ENCODE measurements around the gene P2RX6.
"Not testable (repeated sequence)": the region's sequence is repeated elsewhere in the genome, so short reads cannot be mapped to it uniquely, and the experiment has no call there.

P2RX6 gene

DNA sequence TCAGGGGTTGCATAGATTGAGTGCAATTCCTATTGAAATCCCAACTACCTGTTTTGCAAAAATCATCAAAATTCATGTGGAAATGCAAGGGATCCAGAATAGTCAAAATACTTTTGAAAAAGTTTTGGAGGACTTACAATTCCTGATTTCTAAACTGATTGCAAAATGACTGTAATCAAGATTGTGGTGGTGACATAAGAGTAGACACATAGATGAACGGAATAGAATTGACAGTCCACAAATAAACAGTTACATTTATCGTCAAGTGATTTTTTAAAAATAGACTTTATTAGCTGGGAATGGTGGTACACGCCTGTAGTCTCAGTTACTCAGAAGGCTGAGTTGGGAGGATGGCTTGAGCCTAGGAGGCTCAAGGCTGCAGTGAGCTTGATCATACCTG is 20.0 kb downstream of the P2RX6 start:
- DNase-seq = no peak

- no peak for DNase-seq
Observed at GRCh38 chr22:21038405-21038804, 23.4 kb downstream of the P2RX6 start.

DNA sequence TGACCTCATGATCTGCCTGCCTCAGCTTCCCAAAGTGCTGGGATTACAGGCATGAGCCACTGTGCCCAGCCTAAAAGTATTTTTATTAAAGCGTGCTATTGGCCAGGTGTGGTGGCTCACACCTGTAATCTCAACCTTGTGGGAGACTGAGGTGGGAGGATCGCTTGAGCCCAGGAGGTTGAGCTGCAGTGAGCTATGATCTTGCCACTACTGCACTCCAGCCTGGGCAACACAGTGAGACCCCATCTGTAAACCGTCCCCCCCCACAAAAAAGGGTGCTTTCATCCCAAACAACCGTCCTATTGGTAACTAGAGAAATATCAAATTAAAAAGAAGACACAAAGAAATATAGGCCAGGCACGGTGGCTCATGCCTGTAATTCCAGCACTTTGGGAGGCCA is 24.2 kb downstream of the P2RX6 start:
- not testable (repeated sequence) for DNase-seq

- no peak for DNase-seq
Observed at GRCh38 chr22:21041937-21042336, 27.0 kb downstream of the P2RX6 start.

DNA sequence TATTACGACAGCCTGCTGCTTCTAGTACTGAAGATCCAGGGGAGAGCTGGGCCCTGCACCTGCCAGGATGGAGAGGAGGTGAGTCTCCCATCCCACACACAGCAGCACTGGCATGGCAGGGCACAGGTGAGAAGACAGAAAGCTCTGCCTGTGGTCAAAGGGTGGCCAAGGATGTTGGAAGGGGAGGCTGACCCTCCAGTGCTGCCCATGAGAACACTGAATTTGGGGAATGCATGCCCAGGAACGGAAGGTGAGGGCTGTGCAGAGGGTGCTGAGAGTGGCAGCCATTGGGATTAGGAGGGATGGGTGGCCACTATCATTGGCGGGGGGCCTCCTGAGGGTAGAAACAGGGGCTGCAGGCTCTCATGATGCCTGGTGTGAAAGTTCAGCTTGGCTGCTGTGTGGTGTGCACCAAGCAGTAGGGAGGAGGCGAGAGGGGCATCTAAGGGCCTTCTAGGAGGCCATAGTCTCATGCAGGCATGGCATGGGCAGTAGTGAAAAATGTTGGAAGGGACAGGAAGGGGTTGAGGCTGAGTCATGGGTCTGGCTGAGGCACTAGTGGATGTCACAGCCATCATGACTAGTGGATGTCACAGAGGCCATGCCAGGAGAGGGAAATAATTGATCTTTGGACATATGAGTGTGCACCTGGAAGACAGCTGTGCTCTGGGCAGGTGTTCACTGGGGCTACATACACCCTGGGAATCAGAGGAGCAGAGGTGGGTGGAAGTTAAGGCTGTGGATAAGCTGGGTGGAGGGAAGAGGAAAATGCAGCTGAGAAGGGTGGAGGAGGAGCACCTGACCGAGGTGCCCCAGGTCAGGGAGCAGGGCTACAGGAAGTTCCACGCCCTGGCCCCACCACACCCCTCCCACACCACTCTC is 28.3 kb downstream of the P2RX6 start:
- no peak for DNase-seq

DNA sequence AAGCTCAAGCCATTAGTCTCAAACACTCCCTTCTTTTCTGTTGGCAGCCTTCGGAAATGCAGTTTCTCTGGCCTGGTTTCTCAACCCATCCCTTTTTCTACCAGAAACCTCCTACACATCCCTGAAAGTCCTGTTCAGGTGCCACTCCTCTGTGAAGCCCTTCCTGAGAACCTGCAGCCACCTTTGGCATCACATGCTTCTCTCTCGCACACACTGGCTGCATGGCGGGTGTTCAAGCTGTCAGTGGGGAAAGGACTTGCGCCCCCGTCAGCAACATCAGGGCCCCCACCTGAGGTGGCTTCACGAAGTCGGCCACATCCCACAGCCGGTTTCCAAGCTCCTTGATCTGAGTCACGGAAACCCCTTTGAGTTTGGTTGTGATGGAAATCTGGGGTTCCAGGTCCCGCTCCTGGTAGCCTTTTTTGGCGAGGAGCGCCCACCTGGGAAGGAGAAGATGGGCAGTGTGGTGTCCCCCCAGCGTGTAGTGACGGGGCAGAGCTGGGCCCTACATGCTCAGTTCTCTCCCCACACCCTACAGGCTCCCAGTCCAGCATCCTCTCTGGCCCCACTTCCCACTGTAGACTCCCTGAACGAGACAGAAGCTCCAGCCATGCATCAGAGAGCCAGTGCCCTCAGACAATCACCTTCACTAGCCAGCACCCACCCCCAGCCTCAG is 29.0 kb downstream of the P2RX6 start:
- no peak for DNase-seq

- DNase-seq = no peak
Observed at GRCh38 chr22:21044931-21045584, 30.1 kb downstream of the P2RX6 start.

GRCh38 chr22:21045585-21046294 is 30.8 kb downstream of the P2RX6 start, which contains the start of gene LRRC74B:
Gene LRRC74B, plus strand, starts transcription at chr22:21045946. Its CDS starts 41 bp downstream, at chr22:21045987.
- peak; percentile 41 to 48 for DNase-seq

DNA sequence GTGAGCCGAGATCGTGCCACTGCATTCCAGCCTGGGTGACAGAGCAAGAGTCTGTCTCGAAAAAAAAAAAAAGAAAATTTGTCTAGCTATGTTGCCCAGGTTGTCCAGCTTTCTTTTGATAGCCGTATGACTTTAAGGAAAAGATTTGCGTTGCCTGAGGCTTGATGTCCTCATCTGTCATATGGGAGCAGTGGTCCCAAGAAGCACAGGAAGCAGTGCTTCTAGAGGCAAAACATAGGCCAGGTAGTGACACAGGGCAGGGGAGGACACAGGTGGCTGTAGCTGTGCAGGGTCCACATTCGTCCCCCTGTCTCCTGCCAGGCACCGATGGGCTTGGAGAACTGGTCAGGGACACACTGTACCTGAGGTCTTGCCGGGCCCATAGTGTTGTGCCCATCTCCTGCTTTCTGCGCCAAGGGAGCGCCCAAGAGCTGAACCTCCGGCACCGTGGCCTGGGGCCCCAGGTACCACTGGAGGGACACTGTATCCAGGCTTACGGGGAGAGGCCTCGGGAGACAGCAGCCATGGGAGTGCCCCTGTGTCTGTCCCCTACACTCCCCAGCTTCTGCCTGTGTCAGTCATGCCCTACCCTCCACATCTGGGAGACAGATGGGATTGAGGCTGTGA is 32.2 kb downstream of the P2RX6 start:
- no peak for DNase-seq

DNA sequence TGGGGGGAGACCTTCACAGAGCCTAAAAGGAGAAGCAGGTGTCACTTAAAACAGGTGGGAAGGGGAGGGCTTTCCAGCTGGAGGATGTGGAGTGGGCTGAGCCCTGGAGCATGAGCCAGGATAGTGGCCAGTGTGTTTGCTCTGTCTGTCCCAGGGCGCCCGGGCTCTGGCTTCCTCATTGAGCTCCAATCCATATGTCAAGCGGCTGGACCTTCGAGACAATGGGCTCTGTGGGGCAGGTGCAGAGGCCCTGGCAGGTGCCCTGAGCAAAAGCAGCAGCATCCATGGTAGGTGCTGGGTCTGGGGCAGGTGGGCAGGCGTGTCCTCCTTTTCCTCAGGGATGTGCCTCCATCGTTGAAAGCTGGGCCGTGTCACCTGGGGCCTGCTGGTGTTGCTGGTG is 32.8 kb downstream of the P2RX6 start:
- DNase-seq = no peak

- DNase-seq = not testable (repeated sequence)
Observed at GRCh38 chr22:21048448-21048847, 33.5 kb downstream of the P2RX6 start.

DNA sequence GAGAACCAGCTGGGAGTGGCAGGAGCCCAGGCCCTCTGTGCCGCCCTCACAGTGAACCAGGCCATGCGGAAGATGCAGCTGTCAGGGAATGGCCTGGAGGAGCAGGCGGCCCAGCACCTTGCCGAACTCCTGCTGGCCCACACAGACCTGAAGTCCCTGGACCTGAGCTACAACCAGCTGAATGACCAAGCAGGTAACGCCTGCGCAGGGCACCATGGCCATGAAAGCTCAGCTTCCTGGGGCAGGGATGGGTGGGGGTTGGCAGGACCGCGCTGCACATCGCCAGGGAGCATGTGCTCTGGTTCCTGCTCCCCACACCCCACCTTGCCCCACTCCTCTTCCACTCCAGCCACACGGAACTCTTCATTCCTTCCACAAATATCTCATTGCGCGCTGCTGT is 34.0 kb downstream of the P2RX6 start:
- not testable (repeated sequence) for DNase-seq

GRCh38 chr22:21051145-21051830 is 36.3 kb downstream of the P2RX6 start:
- DNase-seq = no peak

DNA sequence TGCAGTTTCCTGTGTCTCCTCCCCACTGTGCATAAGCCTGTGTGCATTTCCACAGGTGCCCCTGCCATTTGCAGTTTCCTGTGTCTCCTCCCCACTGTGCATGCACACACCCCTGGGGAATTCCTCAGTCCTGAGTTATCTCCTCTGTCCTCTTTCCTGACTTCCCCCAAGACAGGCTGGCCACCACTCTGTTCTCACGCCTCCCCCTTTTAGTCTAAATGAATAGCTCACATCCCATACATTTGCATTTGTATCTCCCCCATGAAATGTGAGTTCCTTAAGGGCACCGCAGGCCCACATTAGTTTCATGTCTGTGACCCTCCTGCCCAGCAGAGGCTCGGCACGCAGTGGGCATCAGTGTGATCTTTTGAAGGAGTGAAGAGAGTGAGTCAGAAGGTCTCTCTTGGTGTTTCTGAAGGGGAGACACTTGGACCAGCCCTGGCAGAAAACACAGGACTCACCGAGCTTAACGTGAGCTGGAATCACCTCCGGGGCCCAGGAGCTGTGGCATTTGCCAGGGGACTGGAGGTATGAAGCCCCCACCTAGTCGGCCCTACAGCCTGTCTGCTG is 37.0 kb downstream of the P2RX6 start:
- DNase-seq = no peak

GRCh38 chr22:21052715-21053459 is 37.9 kb downstream of the P2RX6 start:
- no peak for DNase-seq

DNA sequence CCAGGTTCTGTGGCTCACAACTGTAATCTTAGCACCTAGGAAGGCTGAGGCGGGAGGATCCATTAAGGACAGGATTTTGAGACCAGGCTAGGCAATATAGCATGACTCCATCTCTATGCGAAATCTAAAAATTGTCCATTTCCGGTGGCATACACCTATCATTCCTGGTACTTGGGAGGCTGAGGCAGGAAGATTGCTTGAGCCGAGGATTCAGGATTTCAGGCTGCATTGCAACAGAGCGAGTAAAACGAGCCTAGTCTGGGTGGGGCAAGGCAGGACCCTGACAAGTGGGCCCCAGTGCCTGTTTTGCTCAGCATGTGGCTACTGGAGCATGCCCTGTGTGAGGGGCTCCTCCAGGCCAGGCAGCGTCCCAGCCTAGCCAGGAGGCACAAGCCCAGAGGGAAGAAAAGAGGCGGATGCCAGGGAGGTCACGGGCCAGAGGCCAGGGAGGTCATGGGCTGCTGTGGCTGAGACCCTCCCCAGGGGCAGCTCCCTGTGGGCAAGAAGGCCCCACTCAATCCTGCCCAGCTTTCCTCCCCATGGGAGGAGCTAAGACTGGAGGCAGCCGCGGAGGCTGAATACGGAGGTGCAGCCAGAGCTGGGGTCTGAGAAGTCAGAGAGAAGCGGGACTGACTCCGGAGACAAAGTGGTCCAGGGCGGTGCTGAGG is 39.2 kb downstream of the P2RX6 start:
- no peak for DNase-seq

GRCh38 chr22:21054714-21055563 is 40.0 kb downstream of the P2RX6 start:
- no peak for DNase-seq

GRCh38 chr22:21055564-21055834 is 40.5 kb downstream of the P2RX6 start:
- no peak for DNase-seq

GRCh38 chr22:21055880-21056319 is 40.9 kb downstream of the P2RX6 start:
- DNase-seq = no peak

Data from activated CD4-positive, alpha-beta T cell treated with anti-CD3 and anti-CD28 coated beads for 4 hours (primary cell).